Measurements from ENCODE around the gene TRIAP1. TPM values are rescaled to one million over a fixed set of nuclear protein-coding genes. Genes with fewer than 3 reads are reported as not detected.

The TRIAP1 gene
- total RNA-seq, 4 donors from 2014 or later = 11.3 to 21.6 (median 16.2) TPM

DNA sequence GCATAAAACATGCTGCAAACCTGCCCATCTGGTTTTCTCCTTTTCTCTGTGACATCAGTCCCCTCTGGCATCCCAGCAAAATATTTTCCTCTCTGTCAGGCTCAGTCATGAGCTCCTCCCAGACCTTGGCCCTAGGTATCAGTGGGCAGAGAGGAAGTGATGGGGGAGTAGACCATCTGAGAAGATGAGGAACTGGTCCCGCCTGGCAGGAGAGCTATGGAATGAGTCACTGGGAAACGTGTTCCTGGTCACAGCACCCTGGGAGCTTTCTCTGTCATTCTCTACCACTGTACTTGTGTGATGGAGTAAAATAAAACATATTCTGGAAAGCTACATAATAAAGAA is 28.4 kb upstream of the TRIAP1 start:
- DNase-seq (ENCODE audit: low spot score) = peak; percentile 24
- peak; percentile 85 for ATAC-seq (ENCODE audit: low FRiP score)
- TF ChIP-seq CTCF (IDR thresholded peaks at IDR 0.05) = no peak

- TF ChIP-seq CTCF (IDR thresholded peaks at IDR 0.05) = no peak
- DNase-seq (ENCODE audit: low spot score) (no peak), ATAC-seq (ENCODE audit: low FRiP score) (no peak)
Measured at GRCh38 chr12:120473807-120474615, 27.8 kb upstream of the TRIAP1 start.

- no peak for ATAC-seq (ENCODE audit: low FRiP score)
- DNase-seq (ENCODE audit: low spot score) = no peak
- TF ChIP-seq CTCF (IDR thresholded peaks at IDR 0.05) = no peak
Measured at GRCh38 chr12:120472521-120472920, 26.3 kb upstream of the TRIAP1 start.

GRCh38 chr12:120470150-120470784 is 24.1 kb upstream of the TRIAP1 start:
- no peak for DNase-seq (ENCODE audit: low spot score)
- no peak for ATAC-seq (ENCODE audit: low FRiP score)
- no peak for TF ChIP-seq CTCF (IDR thresholded peaks at IDR 0.05)

GRCh38 chr12:120469450-120470149 is 23.4 kb upstream of the TRIAP1 start, which contains the start of gene SRSF9:
SRSF9 (minus strand) TSS chr12:120469748; CDS start chr12:120469609, 139 bp downstream.
- TF ChIP-seq CTCF (IDR thresholded peaks at IDR 0.05) = peak in 2 of 3 donors; percentile 72 to 83
- DNase-seq (ENCODE audit: low spot score) (peak; percentile 84), ATAC-seq (ENCODE audit: low FRiP score) (peak; percentile 97)

DNA sequence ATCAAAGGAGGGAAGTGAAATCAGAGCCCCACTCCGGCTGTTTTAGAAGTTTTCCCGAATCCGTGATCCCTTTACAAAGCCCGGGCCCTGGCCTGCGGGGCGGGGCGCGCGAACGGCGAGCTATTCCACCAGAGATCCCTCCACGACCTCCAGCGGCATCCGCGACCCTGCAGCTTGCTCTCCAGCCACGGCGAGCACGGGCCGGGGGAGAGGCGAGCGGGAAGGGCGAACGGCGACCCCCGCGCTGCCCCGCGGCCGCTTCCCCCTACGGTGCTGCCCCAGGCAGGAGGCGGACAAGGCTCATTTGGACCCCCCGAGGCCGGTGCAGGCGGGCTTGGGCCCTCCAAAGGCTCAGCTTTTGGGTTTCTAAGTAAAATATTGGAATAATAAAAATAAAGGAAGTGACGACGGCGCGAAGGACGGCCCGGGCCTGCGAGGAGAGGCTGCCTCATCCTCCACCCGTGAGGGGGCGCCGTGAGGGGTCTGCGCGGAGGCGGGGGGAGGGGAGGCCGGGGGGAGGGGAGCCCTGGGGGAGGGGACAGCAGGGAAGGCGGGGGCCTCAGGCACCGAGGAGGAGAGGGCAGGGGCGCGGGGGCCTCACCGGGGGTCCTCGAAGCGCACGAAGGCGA is 22.8 kb upstream of the TRIAP1 start:
- DNase-seq (ENCODE audit: low spot score) (peak; percentile 25), ATAC-seq (ENCODE audit: low FRiP score) (peak; percentile 30)
- no peak for TF ChIP-seq CTCF (IDR thresholded peaks at IDR 0.05)
